DMS 273 treated with DMSO at 0.1 percent for 48 hours (cell line): ENCODE results near the gene SSX4.
"Not testable (repeated sequence)": the region's sequence is repeated elsewhere in the genome, so short reads cannot be mapped to it uniquely, and the experiment has no call there.

Experiments used
- DNase-seq: peaks from one replicate; lab custom pipeline; 2025; lab: John Stamatoyannopoulos, UW

The SSX4 gene, protein sequence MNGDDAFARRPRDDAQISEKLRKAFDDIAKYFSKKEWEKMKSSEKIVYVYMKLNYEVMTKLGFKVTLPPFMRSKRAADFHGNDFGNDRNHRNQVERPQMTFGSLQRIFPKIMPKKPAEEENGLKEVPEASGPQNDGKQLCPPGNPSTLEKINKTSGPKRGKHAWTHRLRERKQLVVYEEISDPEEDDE

DNA sequence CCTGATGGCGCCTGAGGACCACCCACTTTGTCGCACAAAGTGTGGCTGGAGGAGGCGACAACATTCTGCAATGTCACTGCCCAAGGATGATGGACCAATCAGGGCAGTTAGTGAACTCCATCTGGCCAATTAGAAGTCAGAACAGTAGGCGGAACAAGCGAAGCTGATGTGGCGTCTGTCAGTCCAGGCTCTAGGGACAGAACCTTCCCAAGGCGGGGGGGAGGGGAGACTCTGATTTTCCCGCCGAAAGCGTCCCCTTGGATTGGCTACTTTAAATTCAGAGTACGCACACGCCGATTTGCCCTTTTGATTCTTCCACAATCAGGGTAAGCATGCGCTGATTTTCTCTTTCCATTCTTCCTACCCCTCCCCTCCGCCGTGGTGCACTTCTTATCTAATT, at the start of gene SSX4:
SSX4 (plus strand) TSS at position 301 of the 400 bp plus-strand sequence. CDS start 515 bp downstream, outside the sequence.
- not testable (repeated sequence) for DNase-seq

DNA sequence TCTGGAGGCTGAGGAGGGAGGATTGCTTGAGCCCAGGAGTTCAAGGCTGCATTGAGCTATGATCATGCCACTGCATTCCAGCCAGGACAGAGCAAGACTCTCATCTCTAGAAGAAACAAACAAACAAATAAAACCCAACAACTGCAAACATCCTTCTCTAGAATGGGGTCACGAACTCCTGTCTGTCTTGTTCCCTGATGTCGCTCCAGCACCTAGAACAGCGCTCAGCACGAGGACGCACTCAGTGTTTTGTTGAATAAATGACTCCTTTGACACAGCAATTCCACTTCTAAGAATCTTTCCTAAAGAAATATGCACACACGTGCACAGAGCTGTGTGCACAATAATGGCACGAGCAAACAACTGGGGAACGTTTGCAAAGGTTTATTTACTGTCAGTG, 37.3 kb upstream of the SSX4 start:
- DNase-seq, result not testable (repeated sequence)

DNA sequence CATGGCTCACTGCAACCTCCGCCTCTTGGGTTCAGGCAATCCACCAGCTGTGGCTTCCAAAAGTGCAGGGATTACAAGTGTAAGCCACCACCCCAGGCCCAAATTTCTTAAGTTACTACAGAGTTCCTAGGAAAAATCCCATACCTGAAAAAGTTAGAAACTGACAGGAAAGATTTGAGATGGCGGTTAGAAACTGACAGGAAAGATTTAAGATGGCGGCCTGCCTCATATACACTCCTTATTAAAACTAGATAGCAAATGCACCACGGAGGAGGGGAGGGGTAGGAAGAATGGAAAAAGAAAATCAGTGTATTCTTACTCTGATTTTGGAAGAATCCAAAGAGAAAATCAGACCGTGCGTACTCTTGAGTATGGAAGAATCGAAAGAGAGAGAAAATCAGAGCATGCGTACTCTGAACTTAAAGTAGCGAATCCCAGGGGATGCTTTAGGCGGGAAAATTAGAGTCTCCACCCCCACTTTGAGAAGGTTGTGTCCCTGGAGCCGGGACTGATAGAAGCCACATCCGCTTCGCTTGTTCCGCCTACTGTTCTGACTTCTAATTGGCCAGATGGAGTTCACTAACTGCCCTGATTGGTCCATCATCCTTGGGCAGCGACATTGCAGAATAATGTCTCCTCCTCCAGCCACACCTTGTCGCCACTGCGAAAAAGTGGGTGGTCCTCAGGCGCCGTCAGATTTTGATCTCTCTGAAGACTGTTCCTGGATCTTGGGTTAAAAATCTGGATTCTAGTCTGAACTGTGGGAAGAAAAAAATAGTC, 26.8 kb upstream of the SSX4 start, which contains the start of gene SSX3:
SSX3 (minus strand) TSS at position 389 of the 780 bp plus-strand sequence. CDS start 1,454 bp downstream, outside the sequence.
- not testable (repeated sequence) for DNase-seq

DNA sequence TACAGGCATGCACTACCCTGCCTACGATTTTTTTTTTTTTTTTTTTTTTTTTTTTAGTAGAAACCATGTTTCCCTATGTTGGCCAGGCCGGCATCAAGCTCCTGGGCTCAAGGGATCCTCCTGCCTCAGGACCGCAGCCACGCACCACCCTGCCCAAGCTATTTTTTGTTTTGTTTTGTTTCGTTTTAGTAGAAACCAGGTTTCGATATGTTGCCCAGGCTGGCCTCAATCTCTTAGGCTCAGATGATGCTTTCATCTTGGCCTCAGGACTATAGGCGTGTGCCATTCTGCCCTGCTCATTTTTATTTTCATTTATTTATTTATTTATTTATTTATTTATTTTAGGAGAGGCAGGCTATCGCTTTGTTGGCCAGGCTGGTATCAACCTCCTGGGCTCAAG, 25.7 kb upstream of the SSX4 start:
- no peak for DNase-seq

DNA sequence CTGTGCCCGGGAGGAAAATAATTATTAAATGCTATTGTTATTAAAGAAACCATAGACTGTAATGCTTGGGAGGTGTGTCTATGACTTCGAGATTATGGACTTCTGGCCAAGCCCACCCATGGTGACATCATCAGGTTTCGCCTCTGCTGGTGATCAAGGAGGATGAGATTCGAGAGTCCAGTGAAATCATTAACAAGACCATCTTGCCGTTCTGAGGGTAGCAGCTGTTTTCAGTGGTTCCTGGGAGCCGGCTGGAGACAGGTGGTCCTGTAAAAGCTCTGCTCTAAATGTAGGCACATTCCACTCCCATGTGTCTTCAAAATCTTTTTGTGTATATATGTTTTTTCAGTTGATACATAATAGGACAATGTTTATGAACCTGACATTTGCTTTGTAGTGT, 24.1 kb upstream of the SSX4 start:
- not testable (repeated sequence) for DNase-seq

DNA sequence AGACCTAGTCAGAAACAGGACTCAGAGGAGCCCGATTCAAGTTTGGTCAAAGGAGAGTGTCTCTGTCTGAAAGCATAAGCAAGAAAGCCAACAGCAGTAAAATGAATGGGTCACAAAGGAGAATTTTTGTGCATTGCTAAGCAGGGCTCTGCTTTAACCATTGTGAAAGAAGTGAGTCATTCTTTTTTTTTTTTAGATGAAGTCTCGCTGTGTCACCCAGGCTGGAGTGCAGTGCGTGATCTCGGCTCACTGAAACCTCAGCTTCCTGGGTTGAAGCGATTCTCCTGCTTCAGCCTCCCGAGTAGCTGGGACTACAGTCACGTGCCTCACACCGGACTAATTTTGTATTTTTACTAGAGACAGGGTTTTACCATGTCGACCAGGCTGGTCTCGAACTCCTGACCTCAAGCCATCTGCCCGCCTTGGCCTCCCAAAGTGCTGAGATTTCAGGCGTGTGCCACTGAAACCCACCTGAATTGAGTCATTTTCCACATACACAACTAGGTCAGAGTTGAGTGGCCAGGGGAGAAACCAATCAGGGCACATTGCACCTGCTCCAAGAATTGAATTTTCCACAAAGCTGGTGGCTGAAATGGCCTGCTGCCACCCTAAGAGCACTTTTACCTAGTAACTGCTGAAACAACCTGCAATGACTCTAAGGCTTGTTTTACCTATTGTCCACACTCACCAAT, 15.5 kb upstream of the SSX4 start:
- not testable (repeated sequence) for DNase-seq

DNA sequence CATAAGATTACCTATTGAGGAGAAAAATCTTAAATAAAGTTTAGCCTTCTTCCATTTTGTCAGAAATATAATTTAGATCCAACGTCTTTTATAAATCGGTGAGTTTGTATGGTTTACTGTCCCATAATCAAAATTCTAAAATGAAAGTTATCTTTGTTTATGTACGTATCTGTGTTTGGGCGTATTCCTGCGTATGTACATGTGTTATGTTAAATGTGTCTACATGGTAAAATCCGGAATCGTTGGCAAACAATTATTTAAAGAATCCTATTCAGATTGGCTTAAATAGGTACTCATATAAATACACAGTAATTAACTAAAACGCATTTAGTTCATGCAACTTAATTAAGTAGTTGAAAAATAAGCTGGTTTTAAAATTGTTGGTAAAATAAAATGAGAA, 12.9 kb upstream of the SSX4 start:
- not testable (repeated sequence) for DNase-seq

DNA sequence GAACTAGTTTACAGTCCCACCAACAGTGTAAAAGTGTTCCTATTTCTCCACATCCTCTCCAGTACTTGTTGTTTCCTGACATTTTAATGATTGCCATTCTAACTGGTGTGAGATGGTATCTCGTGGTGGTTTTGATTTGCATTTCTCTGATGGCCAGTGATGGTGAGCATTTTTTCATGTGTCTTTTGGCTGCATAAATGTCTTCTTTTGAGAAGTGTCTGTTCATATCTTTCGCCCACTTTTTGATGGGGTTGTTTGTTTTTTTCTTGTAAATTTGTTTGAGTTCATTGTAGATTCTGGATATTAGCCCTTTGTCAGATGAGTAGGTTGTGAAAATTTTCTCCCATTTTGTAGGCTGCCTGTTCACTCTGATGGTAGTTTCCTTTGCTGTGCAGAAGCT, 13.6 kb downstream of the SSX4 start:
- DNase-seq, result not testable (repeated sequence)

DNA sequence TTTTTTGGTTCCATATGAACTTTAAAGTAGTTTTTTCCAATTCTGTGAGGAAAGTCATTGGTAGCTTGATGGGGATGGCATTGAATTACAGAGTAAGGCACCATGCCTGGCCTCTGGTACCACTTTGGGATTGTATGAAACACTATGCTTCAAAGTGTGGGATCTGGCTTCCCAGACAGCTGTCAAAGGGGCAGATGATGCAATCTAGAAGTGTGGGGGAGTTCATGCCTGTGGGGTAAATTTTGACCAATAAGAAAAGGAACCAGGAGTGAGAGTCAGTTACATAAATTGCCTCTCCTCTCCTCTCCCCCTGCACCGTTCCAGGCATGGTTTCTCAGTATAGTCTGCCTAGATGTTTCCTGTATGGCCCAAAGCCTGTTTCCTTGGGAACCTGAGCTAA, 14.5 kb downstream of the SSX4 start:
- DNase-seq, result not testable (repeated sequence)

DNA sequence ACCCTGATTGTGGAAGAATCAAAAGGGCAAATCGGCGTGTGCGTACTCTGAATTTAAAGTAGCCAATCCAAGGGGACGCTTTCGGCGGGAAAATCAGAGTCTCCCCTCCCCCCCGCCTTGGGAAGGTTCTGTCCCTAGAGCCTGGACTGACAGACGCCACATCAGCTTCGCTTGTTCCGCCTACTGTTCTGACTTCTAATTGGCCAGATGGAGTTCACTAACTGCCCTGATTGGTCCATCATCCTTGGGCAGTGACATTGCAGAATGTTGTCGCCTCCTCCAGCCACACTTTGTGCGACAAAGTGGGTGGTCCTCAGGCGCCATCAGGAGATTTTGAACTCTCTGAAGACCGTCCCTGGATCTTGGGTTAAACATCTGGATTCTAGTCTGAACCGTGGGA, 28.5 kb downstream of the SSX4 start, which contains the start of gene SSX4B:
SSX4B (minus strand) TSS at position 101 of the 400 bp plus-strand sequence. CDS start 588 bp downstream, outside the sequence.
- not testable (repeated sequence) for DNase-seq

DNA sequence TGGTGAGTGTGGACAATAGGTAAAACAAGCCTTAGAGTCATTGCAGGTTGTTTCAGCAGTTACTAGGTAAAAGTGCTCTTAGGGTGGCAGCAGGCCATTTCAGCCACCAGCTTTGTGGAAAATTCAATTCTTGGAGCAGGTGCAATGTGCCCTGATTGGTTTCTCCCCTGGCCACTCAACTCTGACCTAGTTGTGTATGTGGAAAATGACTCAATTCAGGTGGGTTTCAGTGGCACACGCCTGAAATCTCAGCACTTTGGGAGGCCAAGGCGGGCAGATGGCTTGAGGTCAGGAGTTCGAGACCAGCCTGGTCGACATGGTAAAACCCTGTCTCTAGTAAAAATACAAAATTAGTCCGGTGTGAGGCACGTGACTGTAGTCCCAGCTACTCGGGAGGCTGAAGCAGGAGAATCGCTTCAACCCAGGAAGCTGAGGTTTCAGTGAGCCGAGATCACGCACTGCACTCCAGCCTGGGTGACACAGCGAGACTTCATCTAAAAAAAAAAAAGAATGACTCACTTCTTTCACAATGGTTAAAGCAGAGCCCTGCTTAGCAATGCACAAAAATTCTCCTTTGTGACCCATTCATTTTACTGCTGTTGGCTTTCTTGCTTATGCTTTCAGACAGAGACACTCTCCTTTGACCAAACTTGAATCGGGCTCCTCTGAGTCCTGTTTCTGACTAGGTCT, 43.8 kb downstream of the SSX4 start:
- not testable (repeated sequence) for DNase-seq

DNA sequence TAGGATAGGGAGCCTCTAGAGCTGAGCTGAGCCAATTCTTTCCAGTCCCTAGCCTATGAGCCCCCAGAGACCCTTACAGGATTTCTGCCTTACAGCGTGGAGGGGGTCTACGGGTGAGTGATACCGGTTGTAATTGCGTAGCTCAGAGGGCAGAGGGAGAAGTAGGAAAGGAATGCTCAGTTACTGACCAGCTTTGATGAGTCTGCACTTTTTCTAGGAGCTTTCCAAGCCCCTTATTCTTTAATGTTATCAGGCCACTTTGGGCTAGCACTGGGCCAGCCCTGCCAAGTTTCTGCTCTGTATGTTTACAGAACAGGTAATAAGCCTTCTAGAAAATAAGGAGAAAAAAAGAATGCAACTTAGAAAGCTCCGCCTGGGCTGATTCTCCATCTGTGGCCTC, 46.3 kb downstream of the SSX4 start:
- DNase-seq, result not testable (repeated sequence)

DNA sequence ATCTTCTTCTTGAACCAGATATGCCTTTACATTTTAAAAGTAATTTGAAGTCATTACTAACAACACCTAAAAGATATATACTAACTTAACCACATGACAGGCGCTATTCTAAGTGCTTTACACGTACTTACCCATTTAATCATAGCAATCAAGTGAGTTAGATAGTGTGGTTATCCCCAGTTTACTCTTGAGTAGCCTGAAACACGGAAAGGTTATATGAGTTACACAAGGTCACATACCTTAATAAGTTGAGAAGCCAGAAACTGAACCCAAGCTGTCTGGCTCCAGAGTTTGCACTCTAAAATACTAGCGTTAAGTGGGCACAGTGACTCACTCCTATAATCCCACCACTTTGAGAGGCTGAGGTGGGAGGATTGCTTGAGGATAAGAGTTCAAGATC, 46.8 kb downstream of the SSX4 start:
- DNase-seq, result not testable (repeated sequence)

DNA sequence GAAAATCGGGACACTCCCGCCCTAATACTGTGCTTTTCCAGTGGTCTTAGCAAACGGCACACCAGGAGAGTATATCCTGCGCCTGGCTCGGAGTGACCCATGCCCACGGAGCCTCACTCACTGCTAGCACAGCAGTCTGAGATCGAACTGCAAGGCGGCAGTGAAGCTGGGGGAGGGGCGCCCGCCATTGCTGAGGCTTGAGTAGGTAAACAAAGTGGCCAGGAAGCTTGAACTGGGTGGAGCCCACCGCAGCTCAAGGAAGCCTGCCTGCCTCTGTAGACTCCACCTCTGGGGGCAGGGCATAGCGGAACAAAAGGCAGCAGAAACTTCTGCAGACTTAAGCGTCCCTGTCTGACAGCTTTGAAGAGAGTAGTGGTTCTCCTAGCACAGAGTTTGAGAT, 50.4 kb downstream of the SSX4 start:
- DNase-seq, result not testable (repeated sequence)
